ENCODE results near the gene ZNF730. TPM values are rescaled to one million over a fixed set of nuclear protein-coding genes. Genes with fewer than 3 reads are reported as not detected.

ZNF730 gene
- total RNA-seq, 4 donors from 2014 or later = 6.3 TPM; not detected in 3

DNA sequence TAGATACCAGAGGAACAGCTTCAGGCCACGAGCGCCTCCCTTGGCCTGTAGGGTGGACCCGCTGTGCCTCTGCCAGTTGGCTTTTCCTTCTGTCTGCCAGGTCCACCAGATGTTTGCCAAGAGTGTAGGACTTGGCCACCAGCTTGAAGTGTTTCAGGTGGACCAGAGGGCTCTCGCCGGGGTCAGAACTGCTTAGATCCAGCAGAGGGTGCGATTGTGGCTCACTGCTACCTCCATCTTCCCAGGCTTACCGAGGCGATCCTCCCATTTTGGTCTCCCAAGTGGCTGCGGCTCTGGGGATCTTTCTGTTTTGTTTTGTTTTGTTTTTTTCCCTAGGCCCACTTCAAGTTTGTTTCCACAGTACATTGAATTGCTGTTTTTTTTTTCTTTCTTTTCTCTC, 23.0 kb upstream of the ZNF730 start:
- H3K27me3 ChIP-seq = no peaks in the 10 kb centered on the region
- DNase-seq (ENCODE audit: low spot score in 2 of 2) = no peak
- H3K36me3 ChIP-seq = no peaks in the 10 kb centered on the region
- TF ChIP-seq EP300 (IDR thresholded peaks at IDR 0.05) (no peak), POLR2A (IDR thresholded peaks at IDR 0.05) (no peak)
- TF ChIP-seq, protein P1, sequence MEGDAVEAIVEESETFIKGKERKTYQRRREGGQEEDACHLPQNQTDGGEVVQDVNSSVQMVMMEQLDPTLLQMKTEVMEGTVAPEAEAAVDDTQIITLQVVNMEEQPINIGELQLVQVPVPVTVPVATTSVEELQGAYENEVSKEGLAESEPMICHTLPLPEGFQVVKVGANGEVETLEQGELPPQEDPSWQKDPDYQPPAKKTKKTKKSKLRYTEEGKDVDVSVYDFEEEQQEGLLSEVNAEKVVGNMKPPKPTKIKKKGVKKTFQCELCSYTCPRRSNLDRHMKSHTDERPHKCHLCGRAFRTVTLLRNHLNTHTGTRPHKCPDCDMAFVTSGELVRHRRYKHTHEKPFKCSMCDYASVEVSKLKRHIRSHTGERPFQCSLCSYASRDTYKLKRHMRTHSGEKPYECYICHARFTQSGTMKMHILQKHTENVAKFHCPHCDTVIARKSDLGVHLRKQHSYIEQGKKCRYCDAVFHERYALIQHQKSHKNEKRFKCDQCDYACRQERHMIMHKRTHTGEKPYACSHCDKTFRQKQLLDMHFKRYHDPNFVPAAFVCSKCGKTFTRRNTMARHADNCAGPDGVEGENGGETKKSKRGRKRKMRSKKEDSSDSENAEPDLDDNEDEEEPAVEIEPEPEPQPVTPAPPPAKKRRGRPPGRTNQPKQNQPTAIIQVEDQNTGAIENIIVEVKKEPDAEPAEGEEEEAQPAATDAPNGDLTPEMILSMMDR (IDR thresholded peaks at IDR 0.05) = no peak
- H3K9me3 ChIP-seq = peaks cover 0 to 55% (median 2%) of the 10 kb centered on the region in 4 donors
- no peak overlapping the region for H3K27ac ChIP-seq
- no peaks in the 10 kb centered on the region for H3K4me1 ChIP-seq
- 94 to 97% methylated on average over 7 to 9 of the region's 9 CpGs for WGBS, 2 donors
- no peak overlapping the region for H3K4me3 ChIP-seq

DNA sequence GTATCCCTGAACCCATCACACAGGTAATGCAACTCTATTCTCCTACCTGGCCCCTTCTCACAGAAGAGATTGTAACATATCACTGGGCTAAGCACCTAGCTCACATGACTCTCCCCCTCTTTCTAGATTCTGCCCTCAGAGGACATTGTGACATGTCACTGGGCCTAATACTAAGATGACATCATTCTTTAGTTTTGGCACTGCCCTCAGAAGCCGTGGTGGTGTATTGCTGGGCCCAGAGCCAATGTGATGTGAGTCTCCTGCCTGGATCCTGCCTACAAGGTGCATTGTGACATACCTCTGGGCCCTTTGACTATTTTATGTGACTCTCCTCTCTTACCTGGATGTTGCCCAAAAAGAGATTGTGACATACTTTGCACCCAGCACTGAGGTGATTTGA, 21.4 kb upstream of the ZNF730 start:
- H3K4me1 ChIP-seq = no peaks in the 10 kb centered on the region
- 41 to 53% methylated on average over 1 of the region's 1 CpG for WGBS, 2 donors
- no peak for TF ChIP-seq POLR2A (IDR thresholded peaks at IDR 0.05)
- no peak for TF ChIP-seq EP300 (IDR thresholded peaks at IDR 0.05)
- TF ChIP-seq, protein P1 (IDR thresholded peaks at IDR 0.05) = no peak
- no peak overlapping the region for H3K27ac ChIP-seq
- DNase-seq (ENCODE audit: low spot score in 2 of 2) = no peak
- no peaks in the 10 kb centered on the region for H3K36me3 ChIP-seq
- no peaks in the 10 kb centered on the region for H3K27me3 ChIP-seq
- no peak overlapping the region for H3K4me3 ChIP-seq
- peaks cover 0 to 46% (median 2%) of the 10 kb centered on the region in 4 donors for H3K9me3 ChIP-seq

DNA sequence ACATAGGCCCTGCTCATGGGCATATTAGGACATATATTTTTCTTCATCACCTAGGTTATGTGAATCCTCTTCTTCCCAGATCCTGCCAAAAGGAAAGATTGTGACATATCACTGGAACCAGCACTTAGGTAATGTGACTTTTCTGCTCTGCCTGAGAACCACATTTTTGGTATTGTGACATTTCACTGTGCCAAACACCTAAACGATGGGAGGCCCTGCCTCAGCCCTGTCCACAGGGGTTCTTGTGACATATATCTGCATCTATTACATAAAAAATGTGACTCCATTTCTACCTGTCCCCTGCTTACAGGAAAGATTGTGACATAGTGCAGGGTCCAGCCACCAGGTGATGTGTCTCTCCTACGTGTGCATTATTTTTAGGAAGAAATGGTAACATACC, 18.5 kb upstream of the ZNF730 start:
- DNase-seq (ENCODE audit: low spot score in 2 of 2) = no peak
- no peak for TF ChIP-seq POLR2A (IDR thresholded peaks at IDR 0.05)
- TF ChIP-seq, protein P1 (IDR thresholded peaks at IDR 0.05) = no peak
- TF ChIP-seq EP300 (IDR thresholded peaks at IDR 0.05) = no peak
- no peaks in the 10 kb centered on the region for H3K27me3 ChIP-seq
- H3K36me3 ChIP-seq = no peaks in the 10 kb centered on the region
- 85 to 95% methylated on average over 2 of the region's 2 CpGs for WGBS, 2 donors
- H3K27ac ChIP-seq = no peak overlapping the region
- no peak overlapping the region for H3K4me3 ChIP-seq
- H3K9me3 ChIP-seq = peaks cover 0 to 22% (median 0%) of the 10 kb centered on the region in 4 donors
- no peaks in the 10 kb centered on the region for H3K4me1 ChIP-seq

DNA sequence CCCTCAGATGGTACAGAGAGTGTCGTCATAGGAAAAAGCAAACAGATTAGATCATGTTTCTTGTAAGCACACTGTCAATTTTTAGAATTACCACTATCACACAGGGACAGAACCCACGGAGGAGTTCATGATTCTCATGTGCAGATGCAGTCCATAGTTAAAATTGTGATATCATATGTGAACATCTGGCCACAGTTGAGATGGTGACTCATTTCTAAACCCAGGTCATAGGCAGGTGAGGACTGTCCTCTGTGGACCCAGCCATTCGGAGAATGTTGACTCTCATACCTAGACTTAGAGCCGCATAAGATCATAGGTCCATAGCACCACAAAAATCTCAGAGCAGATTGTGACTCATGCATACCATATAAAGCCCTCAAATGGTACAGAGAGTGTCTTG, 17.8 kb upstream of the ZNF730 start:
- 94 to 96% methylated on average over 4 of the region's 4 CpGs for WGBS, 2 donors
- Histone ChIP-seq H3K27ac (no peak overlapping the region), H3K9me3 (peaks cover 0 to 16% (median 0%) of the 10 kb centered on the region in 4 donors), H3K27me3 (no peaks in the 10 kb centered on the region), H3K36me3 (no peaks in the 10 kb centered on the region), H3K4me1 (no peaks in the 10 kb centered on the region), H3K4me3 (no peak overlapping the region)
- TF ChIP-seq, protein P1 (IDR thresholded peaks at IDR 0.05) = no peak
- TF ChIP-seq EP300 (IDR thresholded peaks at IDR 0.05) = no peak
- TF ChIP-seq POLR2A (IDR thresholded peaks at IDR 0.05) = no peak
- DNase-seq (ENCODE audit: low spot score in 2 of 2) = no peak

DNA sequence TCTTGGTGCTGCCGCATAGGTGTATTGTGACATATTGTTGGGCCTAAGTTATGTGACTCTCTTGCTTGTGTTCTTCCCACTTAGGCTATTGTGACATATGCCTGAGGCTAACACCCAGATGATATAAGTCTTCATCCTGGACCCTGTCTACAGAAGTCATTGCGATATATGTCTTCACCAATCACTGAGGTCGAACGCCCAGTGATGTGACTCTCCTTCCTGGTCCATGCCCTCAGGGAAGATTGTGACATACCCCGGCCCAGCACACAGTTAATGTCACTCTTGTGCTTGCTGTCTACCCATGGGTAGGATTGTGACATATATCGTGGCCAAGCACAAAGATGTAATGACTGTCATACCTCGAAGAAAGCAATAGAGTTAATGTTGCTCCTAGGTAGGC, 16.9 kb upstream of the ZNF730 start:
- TF ChIP-seq, protein P1 (IDR thresholded peaks at IDR 0.05) = no peak
- no peaks in the 10 kb centered on the region for H3K36me3 ChIP-seq

More for the DNA sequence above, 16.9 kb upstream of the ZNF730 start:
- no peaks in the 10 kb centered on the region for H3K27me3 ChIP-seq
- no peaks in the 10 kb centered on the region for H3K4me1 ChIP-seq
- 96 to 97% methylated on average over 7 of the region's 7 CpGs for WGBS, 2 donors
- H3K27ac ChIP-seq = no peak overlapping the region
- peaks cover 0 to 16% (median 0%) of the 10 kb centered on the region in 4 donors for H3K9me3 ChIP-seq
- H3K4me3 ChIP-seq = no peak overlapping the region
- no peak for DNase-seq (ENCODE audit: low spot score in 2 of 2)

All from tibial nerve (tissue), 4 donors.